Sigmoid colon (tissue), 7 donors: Measurements from ENCODE around the gene GADD45B. TPM values are rescaled to one million over a fixed set of nuclear protein-coding genes. Genes with fewer than 3 reads are reported as not detected.

Experiments
- DNase-seq: peaks from one replicate; pipeline ENCODE4 v3.0.0-alpha.2; 2019
- H3K27ac ChIP-seq, 4 donors: fragments of 200-600 bp; sonication (generic); one replicate each; pipeline ENCODE4 v1.5.1; 2016 to 2019; ENCODE audit warnings: mild to moderate bottlenecking in 1 of 4
- H3K27me3 ChIP-seq, 3 donors: fragments of 200-600 bp; sonication (generic); one replicate each; pipeline ENCODE4 v1.5.1; 2019; ENCODE audit warnings: mild to moderate bottlenecking in 1 of 3
- H3K36me3 ChIP-seq, 4 donors: fragments of 200-600 bp; sonication (generic); one replicate each; pipeline ENCODE4 v1.5.1; 2016 to 2019
- H3K4me1 ChIP-seq, 4 donors: fragments of 200-600 bp; sonication (generic); one replicate each; pipeline ENCODE4 v1.5.1; 2017 to 2019
- H3K4me3 ChIP-seq, 4 donors: fragments of 200-600 bp; sonication (generic); one replicate each; pipeline ENCODE4 v1.5.1; 2017 to 2019; ENCODE audit warnings: mild to moderate bottlenecking in 2 of 4, moderate library complexity in 1 of 4
- H3K9me3 ChIP-seq, 4 donors: fragments of 200-600 bp in 3 of 4; sonication (generic) in 3 of 4; one replicate each; pipeline versions ENCODE4 v1.5.1 to v1.6.1; 2013 to 2019
- CTCF ChIP-seq, 4 experiments: fragments of 450-650 bp in 3 of 4; fragments of 200-600 bp in 1 of 4; IDR thresholded peaks; one replicate each; pipeline ENCODE4 v1.5.1; 2016 to 2019; ENCODE audit warnings: antibody characterized with exemption in 4 of 4, mild to moderate bottlenecking in 3 of 4, moderate library complexity in 2 of 4
- EP300 ChIP-seq, 4 donors: sonication (generic); formaldehyde crosslinking; IDR thresholded peaks; one replicate each; pipeline ENCODE4 v1.6.1; 2017; ENCODE audit warnings: antibody characterized with exemption in 4 of 4
- POLR2A ChIP-seq, 2 donors: fragments of 450-650 bp; IDR thresholded peaks; one replicate each; pipeline ENCODE4 v1.6.1; 2016; ENCODE audit warnings: antibody characterized with exemption in 2 of 2, mild to moderate bottlenecking in 2 of 2, moderate library complexity in 2 of 2
- POLR2AphosphoS5 ChIP-seq, 4 donors: sonication (generic); formaldehyde crosslinking; IDR thresholded peaks; one replicate each; pipeline ENCODE4 v1.6.1; 2017; ENCODE audit warnings: antibody characterized with exemption in 4 of 4
- whole genome bisulfite sequencing, 2 donors: extraction: QIAGEN DNeasy Blood & Tissue Kit; methylation state at CpG; one replicate each; pipeline ENCODE4 v1.1.7; 2013; 5-methylcytosine and 5-hydroxymethylcytosine counted together
- intact Hi-C: fragments of 100-400 bp; cut with DNase I; formaldehyde crosslinking; loops from one replicate; pipeline ENCODE4 v1.15.1; 2023
- polyA plus RNA-seq, 3 donors: library from polyadenylated mRNA; stranded (reverse); fragments of 200-250 nt; gene quantifications; one replicate each; pipeline ENCODE4 v1.2.3, GENCODE V29; 2013
- total RNA-seq, 4 donors: library from RNA; depleted of rRNA; stranded (reverse); fragments of >200 nt; gene quantifications; one replicate each; pipeline ENCODE4 v1.1.0, GENCODE V29; 2016
- donor health status: healthy with polysubstance abuse.
- donor health status: Bipolar disorder and iron deficiency.
- donor health status: healthy.

The GADD45B gene
- total and polyA plus RNA-seq, 7 donors = 25.0 to 708 (median 82.0) TPM

DNA sequence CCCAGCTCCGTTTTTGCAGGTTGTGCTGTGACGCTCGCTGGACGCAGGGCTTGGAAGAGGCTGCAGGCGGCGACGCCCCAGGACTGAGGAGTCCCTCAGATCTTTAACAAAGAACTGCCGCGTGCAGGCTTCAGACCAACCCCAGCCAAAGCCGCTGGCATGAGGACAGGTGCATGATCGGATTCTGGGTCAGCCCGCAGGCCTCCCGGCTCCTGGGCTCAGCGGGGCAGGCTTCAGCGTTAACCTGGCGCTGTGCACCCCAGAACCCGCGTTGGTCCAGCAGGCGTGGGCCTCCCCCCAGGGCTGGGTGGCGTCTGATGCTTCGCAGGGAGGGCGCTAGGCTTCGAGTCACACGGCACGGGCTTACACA is 47.6 kb upstream of the GADD45B start:
- intact Hi-C loops = loop anchor here (1.0 to 10.0 kb wide), 2 partner anchors 28 to 356 kb away; partner anchors contain the start of genes LMNB2, SGTA and THOP1
- peak; percentile 84 for DNase-seq
- 25 to 43% methylated on average over 25 of the region's 25 CpGs for WGBS, 2 donors
- TF ChIP-seq POLR2A (IDR thresholded peaks at IDR 0.05) (no peak), POLR2AphosphoS5 (IDR thresholded peaks at IDR 0.05) (no peak), CTCF (IDR thresholded peaks at IDR 0.05) (no peak), EP300 (IDR thresholded peaks at IDR 0.05) (no peak)
- Histone ChIP-seq H3K4me3 (peak overlapping the region; percentile 70 to 98 (median 85)), H3K36me3 (peaks cover 0 to 22% (median 5%) of the 10 kb centered on the region in 4 donors), H3K9me3 (no peaks in the 10 kb centered on the region), H3K27me3 (no peaks in the 10 kb centered on the region), H3K4me1 (peaks cover 0 to 44% (median 39%) of the 10 kb centered on the region in 4 donors), H3K27ac (peak overlapping the region; percentile 94 to 98 (median 98))

- DNase-seq = no peak
- TF ChIP-seq POLR2AphosphoS5 (IDR thresholded peaks at IDR 0.05) (no peak), POLR2A (IDR thresholded peaks at IDR 0.05) (no peak), CTCF (IDR thresholded peaks at IDR 0.05) (no peak), EP300 (IDR thresholded peaks at IDR 0.05) (no peak)
- H3K9me3 ChIP-seq = no peaks in the 10 kb centered on the region
- peak overlapping the region; percentile 94 to 98 (median 98) for H3K27ac ChIP-seq
- peaks cover 0 to 20% (median 9%) of the 10 kb centered on the region in 4 donors for H3K36me3 ChIP-seq
- peaks cover 0 to 44% (median 39%) of the 10 kb centered on the region in 4 donors for H3K4me1 ChIP-seq
- no peaks in the 10 kb centered on the region for H3K27me3 ChIP-seq
- H3K4me3 ChIP-seq = peak overlapping the region in 3 of 4 donors; percentile 70 to 98 (median 86)
- 86 to 90% methylated on average over 37 of the region's 37 CpGs for WGBS, 2 donors
- intact Hi-C loops = loop anchor here (1.0 to 10.0 kb wide), 2 partner anchors 27 to 356 kb away; partner anchors contain the start of genes LMNB2, SGTA and THOP1
Observed at GRCh38 chr19:2428756-2429711, 46.9 kb upstream of the GADD45B start.

DNA sequence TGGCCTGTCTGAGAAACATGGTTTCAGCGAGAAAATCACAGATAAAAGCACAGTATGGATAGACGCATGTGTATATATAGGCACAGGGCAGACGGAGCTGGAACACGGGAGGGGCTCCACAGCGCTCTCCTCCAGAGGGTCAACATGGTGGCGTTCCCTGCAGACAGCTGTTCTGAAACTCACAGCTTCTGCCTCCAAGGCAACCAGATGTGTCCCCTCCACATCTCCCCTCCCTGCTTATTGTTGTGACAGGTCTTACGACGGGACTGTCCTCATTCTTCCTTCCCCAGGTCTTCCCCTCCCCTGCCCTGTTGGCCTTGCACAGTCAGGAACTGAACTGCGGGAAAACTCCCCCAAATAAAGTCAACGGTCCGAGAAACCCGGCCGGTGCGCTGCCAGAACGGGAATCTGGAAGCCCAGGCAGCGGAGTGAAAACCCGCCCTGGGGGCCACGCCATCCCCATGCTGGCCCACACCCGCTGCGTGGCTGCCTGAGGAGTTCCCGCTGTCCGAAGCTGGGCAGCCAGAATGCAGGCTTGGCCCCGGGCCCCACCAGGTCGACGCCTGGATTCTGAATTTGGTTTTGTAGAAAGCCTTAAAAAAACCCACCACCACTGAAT is 45.9 kb upstream of the GADD45B start:
- intact Hi-C loops = loop anchor here (10.0 kb wide), 1 partner anchor 355 kb away; the partner anchor contains the start of genes SGTA and THOP1
- DNase-seq = no peak

More for the DNA sequence above, 45.9 kb upstream of the GADD45B start:
- Histone ChIP-seq H3K4me1 (peaks cover 0 to 34% (median 32%) of the 10 kb centered on the region in 4 donors), H3K4me3 (no peak overlapping the region), H3K27ac (no peak overlapping the region), H3K36me3 (peaks cover 0 to 29% (median 19%) of the 10 kb centered on the region in 4 donors), H3K27me3 (no peaks in the 10 kb centered on the region), H3K9me3 (no peaks in the 10 kb centered on the region)
- TF ChIP-seq POLR2AphosphoS5 (IDR thresholded peaks at IDR 0.05) (no peak), CTCF (IDR thresholded peaks at IDR 0.05) (no peak), POLR2A (IDR thresholded peaks at IDR 0.05) (no peak), EP300 (IDR thresholded peaks at IDR 0.05) (no peak)
- 90% methylated on average over 25 of the region's 25 CpGs for WGBS, 2 donors
